ENCODE data around the gene SARNP.

The SARNP gene

DNA sequence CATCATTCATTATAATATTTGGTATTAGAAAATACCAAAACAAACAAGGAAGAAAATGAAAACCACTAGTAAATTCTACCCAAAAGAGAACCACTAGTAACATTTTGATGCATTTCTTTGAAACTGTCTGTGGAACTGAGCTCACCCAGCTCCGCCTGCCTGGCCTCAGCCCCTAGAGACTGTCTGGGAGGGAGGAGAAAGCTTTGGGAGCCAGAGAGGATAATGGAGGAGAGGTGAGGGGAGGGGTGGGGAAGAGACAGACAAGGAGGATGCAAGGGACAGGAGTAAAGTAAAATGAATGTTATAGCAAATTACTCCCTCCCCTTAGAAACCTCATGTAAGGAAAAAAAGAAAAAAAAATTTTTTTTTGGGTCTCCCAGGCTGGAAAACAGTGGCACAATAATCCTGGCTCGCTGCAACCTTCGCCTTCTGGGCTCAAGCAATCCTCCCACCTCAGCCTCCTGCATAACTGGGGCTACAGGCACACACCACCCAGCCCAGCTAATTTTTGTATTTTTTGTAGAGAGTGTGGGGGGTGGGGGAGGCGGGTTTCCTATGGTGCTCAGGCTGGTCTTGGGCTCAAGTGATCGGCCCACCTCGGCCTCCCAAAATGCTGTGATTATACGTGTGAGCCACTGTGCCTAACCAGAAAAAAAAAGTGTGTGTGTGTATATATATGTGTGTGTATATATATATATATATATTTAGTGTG, 28.4 kb upstream of the SARNP start:
- no peaks in the 10 kb centered on the region for H3K4me1 ChIP-seq (ENCODE audit: low read depth, poor library complexity, severe bottlenecking)
- H3K9ac ChIP-seq, result no peak overlapping the region
- no peaks in the 10 kb centered on the region for H4K20me1 ChIP-seq (ENCODE audit: insufficient read depth)
- H3K4me3 ChIP-seq (IDR thresholded peaks at IDR 0.05; ENCODE audit: insufficient read depth, low read depth, low read length), result no peak overlapping the region
- no peak overlapping the region for H2AFZ ChIP-seq (ENCODE audit: low read depth)
- no peaks in the 10 kb centered on the region for H3K36me3 ChIP-seq (ENCODE audit: insufficient read depth)
- no peaks in the 10 kb centered on the region for H3K79me2 ChIP-seq (ENCODE audit: insufficient read depth, low read depth)
- no peak overlapping the region for H3K27ac ChIP-seq
- TF ChIP-seq, protein P1, sequence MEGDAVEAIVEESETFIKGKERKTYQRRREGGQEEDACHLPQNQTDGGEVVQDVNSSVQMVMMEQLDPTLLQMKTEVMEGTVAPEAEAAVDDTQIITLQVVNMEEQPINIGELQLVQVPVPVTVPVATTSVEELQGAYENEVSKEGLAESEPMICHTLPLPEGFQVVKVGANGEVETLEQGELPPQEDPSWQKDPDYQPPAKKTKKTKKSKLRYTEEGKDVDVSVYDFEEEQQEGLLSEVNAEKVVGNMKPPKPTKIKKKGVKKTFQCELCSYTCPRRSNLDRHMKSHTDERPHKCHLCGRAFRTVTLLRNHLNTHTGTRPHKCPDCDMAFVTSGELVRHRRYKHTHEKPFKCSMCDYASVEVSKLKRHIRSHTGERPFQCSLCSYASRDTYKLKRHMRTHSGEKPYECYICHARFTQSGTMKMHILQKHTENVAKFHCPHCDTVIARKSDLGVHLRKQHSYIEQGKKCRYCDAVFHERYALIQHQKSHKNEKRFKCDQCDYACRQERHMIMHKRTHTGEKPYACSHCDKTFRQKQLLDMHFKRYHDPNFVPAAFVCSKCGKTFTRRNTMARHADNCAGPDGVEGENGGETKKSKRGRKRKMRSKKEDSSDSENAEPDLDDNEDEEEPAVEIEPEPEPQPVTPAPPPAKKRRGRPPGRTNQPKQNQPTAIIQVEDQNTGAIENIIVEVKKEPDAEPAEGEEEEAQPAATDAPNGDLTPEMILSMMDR (conservative IDR thresholded peaks at IDR 0.05; ENCODE audit: low read depth, low read length), result no peak
- H3K27me3 ChIP-seq (ENCODE audit: insufficient read depth, low read depth), result no peaks in the 10 kb centered on the region; the same call in 1 of the 2 replicates
- H3K4me2 ChIP-seq, result no peak overlapping the region

DNA sequence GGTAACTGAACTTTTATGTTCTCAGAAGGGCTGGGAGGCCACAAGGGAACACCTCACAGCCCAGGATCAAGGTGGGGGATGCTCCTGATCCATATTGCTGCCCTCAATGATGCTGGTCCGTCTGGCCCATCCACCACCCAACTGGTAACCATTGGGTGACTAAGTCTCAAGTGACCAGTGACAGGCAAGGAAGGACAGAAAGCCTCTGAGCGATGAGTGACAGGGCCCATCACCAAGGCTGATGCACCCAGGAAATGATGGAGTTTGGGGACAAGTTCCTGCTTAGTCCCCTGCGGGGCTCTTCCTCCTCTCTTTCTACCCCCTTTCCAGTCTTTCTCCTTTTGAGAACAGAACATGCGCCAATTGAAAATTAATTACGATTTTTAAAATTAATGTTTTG, 27.8 kb upstream of the SARNP start:
- H3K27me3 ChIP-seq (ENCODE audit: insufficient read depth, low read depth), result no peaks in the 10 kb centered on the region; the same call in 1 of the 2 replicates
- TF ChIP-seq, protein P1 (conservative IDR thresholded peaks at IDR 0.05; ENCODE audit: low read depth, low read length), result no peak
- H4K20me1 ChIP-seq (ENCODE audit: insufficient read depth), result no peaks in the 10 kb centered on the region
- H3K4me3 ChIP-seq (IDR thresholded peaks at IDR 0.05; ENCODE audit: insufficient read depth, low read depth, low read length), result no peak overlapping the region
- H3K79me2 ChIP-seq (ENCODE audit: insufficient read depth, low read depth), result no peaks in the 10 kb centered on the region
- H3K4me2 ChIP-seq, result no peak overlapping the region
- no peaks in the 10 kb centered on the region for H3K4me1 ChIP-seq (ENCODE audit: low read depth, poor library complexity, severe bottlenecking)
- no peak overlapping the region for H2AFZ ChIP-seq (ENCODE audit: low read depth)
- no peaks in the 10 kb centered on the region for H3K36me3 ChIP-seq (ENCODE audit: insufficient read depth)
- no peak overlapping the region for H3K27ac ChIP-seq
- H3K9ac ChIP-seq, result no peak overlapping the region

DNA sequence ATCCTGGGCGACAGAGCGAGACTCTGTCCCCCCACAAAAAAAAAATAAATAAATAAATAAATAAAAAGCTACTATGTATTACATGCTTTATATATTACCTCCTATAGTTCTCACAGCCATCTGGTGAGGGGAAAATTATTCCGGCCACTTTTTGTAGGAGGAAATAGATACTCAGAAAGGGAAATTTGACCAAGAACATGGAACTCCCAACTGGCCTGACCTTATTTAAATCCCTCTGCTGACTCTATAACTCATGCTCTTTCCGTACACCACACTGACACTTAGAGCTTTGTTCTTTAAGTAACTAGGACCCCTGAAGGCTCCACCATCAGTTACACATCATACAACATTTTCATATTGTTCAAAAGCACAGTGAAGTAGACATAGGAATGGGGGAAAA, 27.4 kb upstream of the SARNP start:
- Histone ChIP-seq H3K36me3 (ENCODE audit: insufficient read depth) (no peaks in the 10 kb centered on the region), H3K27me3 (ENCODE audit: insufficient read depth, low read depth) (no peaks in the 10 kb centered on the region; the same call in 1 of the 2 replicates), H2AFZ (ENCODE audit: low read depth) (no peak overlapping the region), H3K4me3 (IDR thresholded peaks at IDR 0.05; ENCODE audit: insufficient read depth, low read depth, low read length) (no peak overlapping the region), H3K4me2 (no peak overlapping the region), H3K4me1 (ENCODE audit: low read depth, poor library complexity, severe bottlenecking) (no peaks in the 10 kb centered on the region), H3K79me2 (ENCODE audit: insufficient read depth, low read depth) (no peaks in the 10 kb centered on the region), H3K9ac (no peak overlapping the region), H3K27ac (no peak overlapping the region), H4K20me1 (ENCODE audit: insufficient read depth) (no peaks in the 10 kb centered on the region)
- TF ChIP-seq, protein P1 (conservative IDR thresholded peaks at IDR 0.05; ENCODE audit: low read depth, low read length), result no peak

DNA sequence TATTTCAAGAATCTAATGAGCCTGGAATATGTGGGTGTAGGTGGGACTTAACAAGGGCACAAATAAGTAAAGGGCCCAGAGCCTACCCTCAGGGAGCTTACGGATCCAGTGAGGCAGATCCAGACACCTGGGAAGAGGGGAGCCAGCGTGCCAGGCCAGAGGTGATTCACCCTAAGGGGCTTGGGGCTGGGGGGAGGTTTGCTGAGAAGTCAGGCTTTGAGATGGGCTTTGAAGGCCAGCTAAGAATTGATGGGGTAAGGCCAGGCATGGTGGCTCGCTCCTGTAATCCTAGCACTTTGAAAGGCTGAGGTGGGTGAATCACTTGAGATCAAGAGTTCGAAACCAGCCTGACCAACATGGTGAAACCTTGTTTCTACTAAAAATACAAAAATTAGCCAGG, 25.9 kb upstream of the SARNP start:
- Histone ChIP-seq H3K4me2 (no peak overlapping the region), H3K27me3 (ENCODE audit: insufficient read depth, low read depth) (no peaks in the 10 kb centered on the region; the same call in 1 of the 2 replicates), H3K36me3 (ENCODE audit: insufficient read depth) (no peaks in the 10 kb centered on the region), H3K79me2 (ENCODE audit: insufficient read depth, low read depth) (no peaks in the 10 kb centered on the region), H2AFZ (ENCODE audit: low read depth) (no peak overlapping the region), H3K27ac (no peak overlapping the region), H4K20me1 (ENCODE audit: insufficient read depth) (no peaks in the 10 kb centered on the region), H3K4me3 (IDR thresholded peaks at IDR 0.05; ENCODE audit: insufficient read depth, low read depth, low read length) (no peak overlapping the region), H3K9ac (no peak overlapping the region), H3K4me1 (ENCODE audit: low read depth, poor library complexity, severe bottlenecking) (no peaks in the 10 kb centered on the region)
- TF ChIP-seq, protein P1 (conservative IDR thresholded peaks at IDR 0.05; ENCODE audit: low read depth, low read length), result no peak

Measured in KMS-11 (cell line).